OCI-LY7 (cell line): Measurements from ENCODE around the gene MRPS24.

Experiments used
- EZH2phosphoT487 ChIP-seq: fragments of 200-600 bp; sonication (generic); IDR thresholded peaks from 2 replicates; pipeline ENCODE4 v1.6.1; 2018; ENCODE audit warnings: low read depth, borderline replicate concordance, mild to moderate bottlenecking, mixed run types, antibody characterized with exemption, low read length, moderate library complexity, mixed read lengths
- TF ChIP-seq, protein P1 (sequence below): fragments of 200-600 bp; sonication (generic); conservative IDR thresholded peaks from 2 replicates; pipeline ENCODE4 v1.5.1; 2014; ENCODE audit warnings: mild to moderate bottlenecking, antibody characterized with exemption, low read length, moderate library complexity, mixed read lengths

DNA sequence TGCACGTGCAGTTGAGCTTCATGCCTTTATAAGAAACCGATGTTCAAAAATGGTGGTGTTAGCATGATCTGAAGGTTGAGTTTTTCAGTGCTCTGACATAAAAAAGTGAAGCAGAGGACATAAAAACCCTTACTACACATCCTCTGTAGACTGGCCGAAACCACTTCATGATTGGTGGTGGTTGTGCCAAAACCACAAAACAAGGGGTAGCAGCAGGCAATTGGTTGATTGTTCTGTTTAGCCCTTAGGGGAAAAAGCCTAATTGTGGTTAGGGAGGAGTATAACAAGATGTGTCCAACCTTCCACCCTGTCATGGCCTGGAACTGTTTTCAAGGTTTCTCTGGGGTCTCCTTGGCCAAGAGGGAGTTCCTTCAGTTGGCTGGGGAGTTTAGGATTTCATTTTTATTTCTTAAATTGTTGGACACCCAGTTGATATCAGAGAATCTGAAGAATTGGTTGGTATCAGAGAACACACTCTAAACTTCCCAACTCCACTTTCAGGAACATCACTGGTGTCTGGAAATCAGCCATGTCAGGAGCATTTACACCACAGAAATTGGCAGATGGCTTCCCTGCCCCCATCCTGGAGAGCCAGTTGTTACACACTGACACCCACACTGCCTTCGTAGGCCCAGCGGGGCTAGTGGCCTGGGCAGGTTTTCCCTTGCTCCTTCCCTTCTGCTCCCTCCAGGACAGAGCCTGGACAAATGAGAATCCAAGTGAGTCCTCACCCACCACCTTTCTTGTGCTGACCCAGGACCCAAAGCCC, 18.8 kb downstream of the MRPS24 start:
- TF ChIP-seq, protein P1, sequence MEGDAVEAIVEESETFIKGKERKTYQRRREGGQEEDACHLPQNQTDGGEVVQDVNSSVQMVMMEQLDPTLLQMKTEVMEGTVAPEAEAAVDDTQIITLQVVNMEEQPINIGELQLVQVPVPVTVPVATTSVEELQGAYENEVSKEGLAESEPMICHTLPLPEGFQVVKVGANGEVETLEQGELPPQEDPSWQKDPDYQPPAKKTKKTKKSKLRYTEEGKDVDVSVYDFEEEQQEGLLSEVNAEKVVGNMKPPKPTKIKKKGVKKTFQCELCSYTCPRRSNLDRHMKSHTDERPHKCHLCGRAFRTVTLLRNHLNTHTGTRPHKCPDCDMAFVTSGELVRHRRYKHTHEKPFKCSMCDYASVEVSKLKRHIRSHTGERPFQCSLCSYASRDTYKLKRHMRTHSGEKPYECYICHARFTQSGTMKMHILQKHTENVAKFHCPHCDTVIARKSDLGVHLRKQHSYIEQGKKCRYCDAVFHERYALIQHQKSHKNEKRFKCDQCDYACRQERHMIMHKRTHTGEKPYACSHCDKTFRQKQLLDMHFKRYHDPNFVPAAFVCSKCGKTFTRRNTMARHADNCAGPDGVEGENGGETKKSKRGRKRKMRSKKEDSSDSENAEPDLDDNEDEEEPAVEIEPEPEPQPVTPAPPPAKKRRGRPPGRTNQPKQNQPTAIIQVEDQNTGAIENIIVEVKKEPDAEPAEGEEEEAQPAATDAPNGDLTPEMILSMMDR, result no peak
- no peak for TF ChIP-seq EZH2phosphoT487
